AG09309 (cell line): ENCODE measurements around the gene CCL3.
"Not testable (repeated sequence)": the region's sequence is repeated elsewhere in the genome, so short reads cannot be mapped to it uniquely, and the experiment has no call there.

Experiments
- DNase-seq: peaks from one replicate; pipeline ENCODE4 v3.0.0-alpha.2; 2010; ENCODE audit warnings: low read depth
- H3K4me3 ChIP-seq: 2 replicates; pipeline ENCODE4 v1.5.1; 2011; ENCODE audit warnings: mild to moderate bottlenecking, low read depth, low read length, moderate library complexity; ENCODE audit not compliant: control insufficient read depth
- TF ChIP-seq, protein P1 (sequence below): IDR thresholded peaks from 2 replicates; pipeline ENCODE4 v1.5.1; 2011; ENCODE audit warnings: mild to moderate bottlenecking, low read depth, low read length, inconsistent platforms; ENCODE audit not compliant: insufficient read depth, control insufficient read depth; ENCODE audit errors: missing control alignments

CCL3 gene

DNA sequence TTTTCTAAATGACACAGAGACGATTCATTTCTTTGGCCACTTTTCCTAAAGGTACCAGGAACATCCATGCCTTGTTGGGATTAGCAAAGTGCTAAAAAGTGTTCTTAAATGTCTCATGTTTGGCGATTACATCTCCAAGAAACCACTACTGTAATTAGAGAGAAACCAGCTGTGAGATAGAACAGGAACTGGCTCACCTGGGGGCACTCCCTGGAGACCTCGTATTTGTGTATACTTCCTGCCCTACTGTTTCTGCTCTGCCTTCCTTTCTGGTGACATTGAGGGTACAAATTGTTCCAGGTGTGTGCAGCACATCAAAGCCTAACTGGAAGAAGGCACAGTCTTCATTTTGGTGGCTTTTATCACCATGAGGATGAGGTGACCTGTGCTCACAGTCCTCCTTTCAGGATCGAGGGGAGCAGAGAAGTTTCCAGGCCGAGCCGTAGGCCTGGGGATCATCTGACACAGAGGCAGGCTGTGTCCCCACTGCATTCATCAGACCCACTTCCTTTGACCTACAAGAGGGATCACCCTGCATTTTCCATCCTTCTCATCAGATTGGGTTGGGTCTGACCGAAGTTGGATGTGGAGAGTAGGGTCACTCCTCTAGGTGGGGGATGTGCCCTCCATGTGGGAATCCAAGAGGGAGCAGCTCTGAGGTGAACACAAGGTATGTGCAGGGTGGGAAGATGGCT is 37.4 kb upstream of the CCL3 start:
- TF ChIP-seq, protein P1, sequence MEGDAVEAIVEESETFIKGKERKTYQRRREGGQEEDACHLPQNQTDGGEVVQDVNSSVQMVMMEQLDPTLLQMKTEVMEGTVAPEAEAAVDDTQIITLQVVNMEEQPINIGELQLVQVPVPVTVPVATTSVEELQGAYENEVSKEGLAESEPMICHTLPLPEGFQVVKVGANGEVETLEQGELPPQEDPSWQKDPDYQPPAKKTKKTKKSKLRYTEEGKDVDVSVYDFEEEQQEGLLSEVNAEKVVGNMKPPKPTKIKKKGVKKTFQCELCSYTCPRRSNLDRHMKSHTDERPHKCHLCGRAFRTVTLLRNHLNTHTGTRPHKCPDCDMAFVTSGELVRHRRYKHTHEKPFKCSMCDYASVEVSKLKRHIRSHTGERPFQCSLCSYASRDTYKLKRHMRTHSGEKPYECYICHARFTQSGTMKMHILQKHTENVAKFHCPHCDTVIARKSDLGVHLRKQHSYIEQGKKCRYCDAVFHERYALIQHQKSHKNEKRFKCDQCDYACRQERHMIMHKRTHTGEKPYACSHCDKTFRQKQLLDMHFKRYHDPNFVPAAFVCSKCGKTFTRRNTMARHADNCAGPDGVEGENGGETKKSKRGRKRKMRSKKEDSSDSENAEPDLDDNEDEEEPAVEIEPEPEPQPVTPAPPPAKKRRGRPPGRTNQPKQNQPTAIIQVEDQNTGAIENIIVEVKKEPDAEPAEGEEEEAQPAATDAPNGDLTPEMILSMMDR = no peak
- DNase-seq = no peak
- no peak overlapping the region for H3K4me3 ChIP-seq

DNA sequence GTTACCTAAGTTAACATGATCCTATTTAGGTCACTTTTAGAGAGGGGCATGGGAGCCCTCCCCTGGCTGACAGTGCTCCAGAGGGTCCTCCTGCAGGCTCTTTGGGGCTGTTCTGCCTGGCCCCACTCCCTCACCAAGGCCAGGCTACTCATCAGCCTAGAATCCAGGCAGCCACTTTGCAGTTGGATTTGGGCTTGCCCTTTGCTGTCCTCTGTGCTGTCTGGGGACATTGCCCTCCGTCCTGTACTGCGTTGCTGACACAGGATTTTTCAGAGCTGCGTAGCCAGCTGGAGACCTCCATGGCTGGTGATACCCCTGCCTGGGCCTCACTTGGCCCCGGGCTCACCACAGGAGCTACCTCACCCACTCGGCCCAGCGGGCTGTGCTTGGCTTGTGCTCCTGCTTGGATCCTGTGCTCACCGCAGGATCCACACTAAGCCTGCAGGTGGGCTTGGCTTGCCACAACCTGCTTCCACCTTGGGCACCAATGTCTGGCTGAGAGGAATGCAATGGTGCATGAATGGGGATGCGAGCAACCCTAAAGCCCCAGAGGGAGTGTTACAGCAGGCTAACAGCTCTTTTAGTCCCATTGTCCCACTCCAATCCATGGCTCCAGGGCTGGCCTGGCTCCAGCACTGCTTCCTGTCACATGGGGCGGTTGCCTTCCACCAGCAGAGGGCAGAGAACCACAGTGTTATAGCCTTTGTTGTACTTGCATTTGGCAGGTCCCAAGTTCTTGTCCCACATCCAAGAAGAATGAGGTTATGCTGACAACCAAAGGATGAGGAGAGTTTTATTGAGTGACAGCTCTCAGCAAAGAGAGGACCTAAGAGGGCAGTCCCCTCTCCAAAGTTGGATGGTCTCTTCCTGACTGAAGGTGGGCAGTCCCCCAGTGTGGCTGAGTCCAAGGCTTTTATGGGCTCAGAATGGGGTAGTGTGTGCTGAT is 35.2 kb upstream of the CCL3 start:
- H3K4me3 ChIP-seq = no peak overlapping the region
- DNase-seq = no peak
- TF ChIP-seq, protein P1 = no peak

- no peak for DNase-seq
- H3K4me3 ChIP-seq = no peak overlapping the region
- TF ChIP-seq, protein P1 = no peak
Observed at GRCh38 chr17:36123431-36123830, 33.5 kb upstream of the CCL3 start.

- DNase-seq, H3K4me3 ChIP-seq: not testable (repeated sequence)
Observed at GRCh38 chr17:36121099-36121498, 31.2 kb upstream of the CCL3 start.

- no peak overlapping the region for H3K4me3 ChIP-seq
- no peak for DNase-seq
- TF ChIP-seq, protein P1 = no peak
Observed at GRCh38 chr17:36120221-36120620, 30.3 kb upstream of the CCL3 start.

GRCh38 chr17:36118477-36119353 is 28.8 kb upstream of the CCL3 start:
- TF ChIP-seq, protein P1 = no peak
- no peak overlapping the region for H3K4me3 ChIP-seq
- DNase-seq = no peak
